LNCAP (cell line): ENCODE data around the gene CCNT2.

Experiments used
- TF ChIP-seq, protein P1 (sequence below): fragments of 450-650 bp; IDR thresholded peaks from 2 replicates; pipeline ENCODE4 v1.5.1; 2017; ENCODE audit warnings: mild to moderate bottlenecking

CCNT2 gene

DNA sequence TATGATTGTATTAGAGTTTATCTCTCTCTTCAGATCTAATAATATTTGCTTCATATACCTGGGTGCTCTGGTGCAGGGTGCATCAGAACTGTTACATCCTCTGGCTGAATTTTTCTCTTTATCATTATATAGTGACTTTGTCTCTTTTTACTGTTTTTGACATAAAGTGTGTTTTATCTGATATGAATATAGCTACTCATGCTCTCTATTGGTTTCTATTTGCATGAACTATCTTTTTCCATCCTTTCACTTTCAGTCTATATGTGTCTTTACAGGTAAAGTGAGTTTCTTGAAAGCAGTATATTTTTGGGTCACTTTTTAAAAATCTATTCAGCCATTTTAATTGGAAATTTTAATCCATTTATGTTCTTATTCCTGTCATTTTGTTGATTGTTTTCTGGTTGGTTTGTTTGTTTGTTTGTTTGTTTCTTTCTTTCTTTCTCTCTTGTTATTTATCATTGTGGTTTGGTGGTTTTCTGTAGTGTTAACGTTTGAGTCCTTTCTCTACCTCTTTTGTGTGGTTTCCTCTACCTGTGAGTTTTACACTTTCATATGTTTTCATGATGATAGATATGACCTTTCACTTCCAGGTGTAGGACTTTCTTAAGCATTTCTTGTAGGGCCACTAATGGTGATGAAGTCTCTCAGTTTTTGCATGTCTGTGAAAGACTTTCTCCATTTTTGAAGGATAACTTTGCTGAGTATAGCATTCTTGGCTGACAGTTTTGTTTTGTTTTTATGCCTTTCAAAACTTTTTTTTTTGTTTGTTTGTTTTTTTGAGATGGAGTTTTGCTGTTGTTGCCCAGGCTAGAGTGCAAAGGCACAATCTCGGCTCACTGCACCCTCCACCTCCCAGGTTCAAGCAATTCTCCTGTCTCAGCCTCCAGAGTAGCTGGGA, 54.9 kb downstream of the CCNT2 start:
- TF ChIP-seq, protein P1, sequence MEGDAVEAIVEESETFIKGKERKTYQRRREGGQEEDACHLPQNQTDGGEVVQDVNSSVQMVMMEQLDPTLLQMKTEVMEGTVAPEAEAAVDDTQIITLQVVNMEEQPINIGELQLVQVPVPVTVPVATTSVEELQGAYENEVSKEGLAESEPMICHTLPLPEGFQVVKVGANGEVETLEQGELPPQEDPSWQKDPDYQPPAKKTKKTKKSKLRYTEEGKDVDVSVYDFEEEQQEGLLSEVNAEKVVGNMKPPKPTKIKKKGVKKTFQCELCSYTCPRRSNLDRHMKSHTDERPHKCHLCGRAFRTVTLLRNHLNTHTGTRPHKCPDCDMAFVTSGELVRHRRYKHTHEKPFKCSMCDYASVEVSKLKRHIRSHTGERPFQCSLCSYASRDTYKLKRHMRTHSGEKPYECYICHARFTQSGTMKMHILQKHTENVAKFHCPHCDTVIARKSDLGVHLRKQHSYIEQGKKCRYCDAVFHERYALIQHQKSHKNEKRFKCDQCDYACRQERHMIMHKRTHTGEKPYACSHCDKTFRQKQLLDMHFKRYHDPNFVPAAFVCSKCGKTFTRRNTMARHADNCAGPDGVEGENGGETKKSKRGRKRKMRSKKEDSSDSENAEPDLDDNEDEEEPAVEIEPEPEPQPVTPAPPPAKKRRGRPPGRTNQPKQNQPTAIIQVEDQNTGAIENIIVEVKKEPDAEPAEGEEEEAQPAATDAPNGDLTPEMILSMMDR, result no peak

DNA sequence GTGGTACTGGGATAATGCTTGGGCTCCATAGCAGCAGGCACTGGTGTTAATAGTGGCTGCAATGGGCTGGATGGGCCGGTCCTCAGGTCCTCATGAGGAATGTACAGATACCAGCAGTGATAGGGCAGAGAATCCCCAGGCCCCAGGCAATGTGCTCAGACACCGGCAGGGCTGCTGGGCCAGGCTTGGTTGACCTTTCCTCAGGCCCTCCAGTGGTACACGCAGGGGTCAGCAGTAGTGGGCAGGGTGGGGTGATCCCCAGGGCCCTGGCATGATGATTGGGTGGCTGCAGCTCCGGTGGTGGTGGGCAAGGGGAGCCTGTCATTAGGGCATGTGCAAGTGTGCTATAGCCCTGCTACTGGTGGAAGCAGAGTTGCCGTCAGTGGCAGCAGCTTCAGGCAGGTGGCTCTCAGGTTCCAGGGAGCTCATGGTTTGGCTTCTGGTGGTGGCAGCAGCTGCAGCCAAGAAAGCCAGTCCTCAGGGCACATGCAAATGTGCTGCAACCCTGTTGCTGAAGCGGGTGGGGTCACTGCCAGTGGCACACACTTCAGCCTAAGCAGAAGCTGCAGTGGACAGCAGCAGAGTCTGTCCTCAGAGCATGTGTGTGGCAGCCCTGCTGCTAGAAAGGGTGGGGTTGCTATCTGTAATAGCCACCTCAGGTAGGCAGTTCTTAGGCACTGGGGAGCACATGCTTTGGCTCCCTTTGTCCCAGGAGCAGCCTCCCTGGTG, 56.8 kb downstream of the CCNT2 start:
- TF ChIP-seq, protein P1, result no peak

DNA sequence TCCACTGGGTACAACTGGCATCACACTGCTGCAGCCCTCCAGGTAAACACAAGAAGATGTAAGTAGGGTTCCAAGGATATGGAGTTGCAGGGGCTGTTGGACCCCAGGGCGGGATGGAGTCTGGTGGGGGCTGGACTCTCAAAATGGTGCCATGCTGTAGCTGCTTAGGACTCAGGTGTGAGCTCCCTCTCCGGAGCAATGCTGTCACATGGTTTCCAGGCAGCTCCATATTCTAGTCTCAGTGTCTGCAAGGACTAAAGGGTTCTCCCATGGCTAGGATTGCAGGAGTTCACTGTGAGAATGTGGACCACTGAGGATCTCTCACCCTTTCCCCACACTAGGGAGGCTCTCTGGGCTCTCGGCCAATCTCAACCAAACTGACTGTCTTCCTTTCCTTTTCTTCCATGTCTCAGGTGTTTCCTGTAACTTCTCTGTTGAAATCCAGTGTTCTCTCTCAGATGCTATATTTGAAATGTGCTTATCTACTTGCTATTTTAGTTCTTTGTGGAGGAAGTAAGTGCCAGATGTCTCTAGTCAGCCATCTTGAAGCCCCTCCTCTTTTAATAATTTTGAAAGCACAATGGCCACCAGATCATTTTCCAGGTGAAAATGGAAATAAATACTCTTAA, 57.6 kb downstream of the CCNT2 start:
- TF ChIP-seq, protein P1, result no peak

DNA sequence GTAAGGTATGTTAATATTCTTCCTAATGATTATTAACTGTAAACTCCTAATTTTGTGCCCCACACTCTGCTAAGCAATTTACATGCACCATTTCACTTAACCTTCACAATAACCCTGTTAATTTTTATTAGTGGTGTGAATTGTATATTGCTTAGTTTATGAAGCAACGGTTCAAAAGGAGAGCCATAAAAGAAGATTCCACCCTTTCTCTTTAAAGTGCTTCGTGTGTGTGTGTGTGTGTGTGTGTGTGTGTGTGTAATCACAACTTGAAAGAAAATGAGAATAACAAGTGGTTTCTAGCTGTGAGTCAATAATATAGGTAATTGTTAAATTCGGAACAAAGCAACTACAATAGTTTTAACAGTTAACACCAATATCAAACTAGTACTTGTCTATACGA, 60.6 kb downstream of the CCNT2 start:
- TF ChIP-seq, protein P1, result no peak

DNA sequence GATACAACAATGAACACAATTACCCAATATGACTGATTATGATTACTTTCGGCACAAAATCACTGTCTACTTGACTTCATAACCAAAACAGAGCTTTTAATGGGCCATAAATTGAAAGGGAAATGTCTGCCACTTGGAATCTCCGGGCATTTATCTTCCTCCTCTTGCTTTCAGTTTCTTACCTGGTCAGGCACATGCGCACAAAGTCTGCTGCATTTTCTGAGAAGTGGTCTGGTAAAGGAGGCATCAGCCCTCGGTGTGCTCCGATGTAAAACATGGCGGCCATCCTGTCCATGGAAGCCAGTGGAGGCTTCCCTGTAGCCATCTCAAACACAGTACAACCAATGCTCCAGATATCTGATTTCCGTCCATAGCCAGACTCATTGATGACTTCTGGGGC, 62.0 kb downstream of the CCNT2 start:
- TF ChIP-seq, protein P1, result no peak

DNA sequence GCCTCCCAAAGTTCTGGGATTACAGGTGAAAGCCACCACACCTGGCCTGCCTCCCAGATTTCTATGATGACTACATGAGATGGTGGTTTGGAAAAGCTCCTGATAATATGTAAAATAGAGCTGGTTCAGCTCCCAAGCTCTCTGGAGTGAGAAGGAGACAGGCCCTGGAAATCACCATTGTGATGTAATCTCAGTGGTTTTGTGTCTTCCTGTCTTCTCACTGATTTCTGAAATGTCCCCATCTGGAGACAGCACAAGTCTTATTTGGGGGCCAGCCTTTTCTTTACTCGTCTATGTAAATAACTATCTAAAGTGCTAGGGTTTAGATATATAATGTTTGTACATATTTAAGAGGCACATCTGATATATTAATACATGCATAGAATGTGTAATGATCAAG, 64.0 kb downstream of the CCNT2 start:
- TF ChIP-seq, protein P1, result no peak

DNA sequence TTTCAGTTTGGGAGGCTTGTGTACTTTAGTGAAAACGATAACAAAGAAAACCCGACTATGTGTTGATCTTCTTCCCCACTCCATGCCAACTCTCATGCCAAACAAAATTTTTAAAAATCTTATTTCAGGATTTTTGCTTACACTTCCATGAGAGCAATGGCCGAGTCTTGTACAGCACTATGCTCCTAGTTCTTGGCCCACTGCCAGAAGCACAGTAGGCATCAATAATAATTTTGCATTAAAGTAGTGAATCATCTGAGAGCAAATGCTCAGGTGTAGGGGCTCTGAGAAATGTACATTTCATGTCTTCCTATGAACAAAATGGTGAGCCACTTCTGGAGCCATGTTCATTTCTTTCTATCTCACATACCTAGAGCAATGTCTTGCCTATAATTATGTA, 66.4 kb downstream of the CCNT2 start:
- TF ChIP-seq, protein P1, result no peak
